Measurements from ENCODE around the gene TRIM71. TPM values are rescaled to one million over a fixed set of nuclear protein-coding genes. Genes with fewer than 3 reads are reported as not detected.

The TRIM71 gene
- total and polyA plus RNA-seq, 12 donors: 0.03 to 0.25 (median 0.17) TPM; not detected in 8

DNA sequence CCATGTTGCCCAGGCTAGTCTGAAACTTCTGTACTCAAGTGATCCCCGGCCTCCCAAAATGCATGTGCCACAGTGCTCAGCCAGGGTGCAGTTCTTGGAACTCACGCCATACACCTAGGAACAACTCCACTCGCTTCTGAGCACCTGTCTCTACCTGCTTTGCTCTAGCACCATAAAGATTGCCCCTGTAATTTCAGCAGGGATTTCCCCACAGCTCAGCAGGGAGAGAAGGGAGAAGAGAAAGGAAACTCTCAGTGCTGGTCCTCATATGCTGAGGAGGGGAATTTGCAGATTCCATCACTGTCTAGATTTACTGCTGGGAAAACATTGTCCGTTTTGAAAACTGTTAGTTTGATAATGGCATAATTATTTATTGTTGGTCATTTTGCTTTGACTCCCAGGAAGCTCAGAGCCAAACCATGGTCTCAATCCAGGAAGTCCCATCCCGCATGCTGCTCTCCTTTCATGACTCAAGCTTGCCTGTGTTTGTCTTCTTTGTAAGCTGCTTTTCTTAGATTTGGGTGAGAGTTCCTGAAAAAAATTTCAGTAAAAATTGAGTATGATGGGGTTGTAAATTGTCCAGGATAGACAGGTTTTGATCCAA is 24.2 kb downstream of the TRIM71 start:
- no peak for DNase-seq
- H3K4me3 ChIP-seq: no peak overlapping the region
- no peak for TF ChIP-seq POLR2A (IDR thresholded peaks at IDR 0.05)
- TF ChIP-seq, protein P1, sequence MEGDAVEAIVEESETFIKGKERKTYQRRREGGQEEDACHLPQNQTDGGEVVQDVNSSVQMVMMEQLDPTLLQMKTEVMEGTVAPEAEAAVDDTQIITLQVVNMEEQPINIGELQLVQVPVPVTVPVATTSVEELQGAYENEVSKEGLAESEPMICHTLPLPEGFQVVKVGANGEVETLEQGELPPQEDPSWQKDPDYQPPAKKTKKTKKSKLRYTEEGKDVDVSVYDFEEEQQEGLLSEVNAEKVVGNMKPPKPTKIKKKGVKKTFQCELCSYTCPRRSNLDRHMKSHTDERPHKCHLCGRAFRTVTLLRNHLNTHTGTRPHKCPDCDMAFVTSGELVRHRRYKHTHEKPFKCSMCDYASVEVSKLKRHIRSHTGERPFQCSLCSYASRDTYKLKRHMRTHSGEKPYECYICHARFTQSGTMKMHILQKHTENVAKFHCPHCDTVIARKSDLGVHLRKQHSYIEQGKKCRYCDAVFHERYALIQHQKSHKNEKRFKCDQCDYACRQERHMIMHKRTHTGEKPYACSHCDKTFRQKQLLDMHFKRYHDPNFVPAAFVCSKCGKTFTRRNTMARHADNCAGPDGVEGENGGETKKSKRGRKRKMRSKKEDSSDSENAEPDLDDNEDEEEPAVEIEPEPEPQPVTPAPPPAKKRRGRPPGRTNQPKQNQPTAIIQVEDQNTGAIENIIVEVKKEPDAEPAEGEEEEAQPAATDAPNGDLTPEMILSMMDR (IDR thresholded peaks at IDR 0.05): no peak
- no peaks in the 10 kb centered on the region for H3K4me1 ChIP-seq (replicated peaks in 1 of 2)
- H3K27me3 ChIP-seq: peaks cover 11% of the 10 kb centered on the region
- H3K9me3 ChIP-seq (replicated peaks in 1 of 3): no peaks in the 10 kb centered on the region
- intact Hi-C loops (cut with DNase I): no loop called here
- H3K36me3 ChIP-seq (replicated peaks in 1 of 2): no peaks in the 10 kb centered on the region
- H3K27ac ChIP-seq: no peak overlapping the region
- WGBS, 4 donors: 60 to 65% (median 61%) methylated on average over 5 of the region's 5 CpGs

DNA sequence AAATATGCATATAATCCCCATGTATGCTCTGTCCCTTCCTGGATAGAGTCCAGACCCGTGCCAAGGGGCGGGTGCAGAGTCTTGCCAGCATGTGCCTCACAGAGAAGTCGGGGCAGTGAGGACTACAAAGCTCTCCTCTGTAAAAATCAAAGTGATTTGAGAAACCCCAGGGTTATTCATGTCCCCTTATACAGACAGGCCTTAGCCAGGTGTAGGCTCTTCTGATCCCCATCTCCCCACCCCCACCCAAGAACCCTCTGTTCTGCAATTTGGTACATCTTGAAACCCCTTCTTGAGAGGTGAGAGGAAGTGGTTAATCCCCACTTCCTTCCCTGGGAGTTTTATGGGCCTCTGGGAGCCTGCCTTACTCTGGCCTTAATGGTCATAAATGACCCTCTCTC is 24.7 kb downstream of the TRIM71 start:
- peaks cover 9% of the 10 kb centered on the region for H3K27me3 ChIP-seq
- H3K36me3 ChIP-seq (replicated peaks in 1 of 2): no peaks in the 10 kb centered on the region
- intact Hi-C loops (cut with DNase I): no loop called here
- H3K9me3 ChIP-seq (replicated peaks in 1 of 3): no peaks in the 10 kb centered on the region
- 51 to 58% (median 54%) methylated on average over 3 of the region's 3 CpGs for WGBS, 4 donors
- no peaks in the 10 kb centered on the region for H3K4me1 ChIP-seq (replicated peaks in 1 of 2)
- H3K27ac ChIP-seq: no peak overlapping the region
- H3K4me3 ChIP-seq: no peak overlapping the region
- TF ChIP-seq, protein P1 (IDR thresholded peaks at IDR 0.05): no peak
- no peak for TF ChIP-seq POLR2A (IDR thresholded peaks at IDR 0.05)
- no peak for DNase-seq

DNA sequence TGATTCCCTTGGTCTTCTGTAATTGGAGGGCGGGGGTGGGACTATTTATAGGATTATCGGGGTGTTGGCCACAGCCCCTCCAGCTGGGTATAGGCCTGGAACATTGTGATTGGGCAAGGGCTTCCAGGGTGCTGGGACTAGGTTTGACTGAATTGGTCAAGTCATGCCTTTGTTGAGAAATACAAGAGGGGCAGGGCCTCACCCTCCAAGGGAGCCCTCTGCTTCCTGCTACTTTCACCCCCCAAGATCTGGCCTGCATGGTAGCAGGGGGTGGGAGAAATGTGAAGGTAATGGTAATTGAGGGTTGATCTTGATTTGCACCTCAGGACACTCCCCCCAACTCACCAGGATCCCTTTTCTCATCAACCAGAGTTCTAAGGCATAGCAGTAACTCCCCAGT is 25.2 kb downstream of the TRIM71 start:
- intact Hi-C loops (cut with DNase I): no loop called here

GRCh38 chr3:32843510-32844321 is 25.9 kb downstream of the TRIM71 start:
- WGBS, 4 donors: 83 to 86% (median 84%) methylated on average over 14 to 17 of the region's 17 CpGs
- no peak for DNase-seq
- TF ChIP-seq, protein P1 (IDR thresholded peaks at IDR 0.05): no peak
- no peak for TF ChIP-seq POLR2A (IDR thresholded peaks at IDR 0.05)
- Histone ChIP-seq H3K36me3 (replicated peaks in 1 of 2) (no peaks in the 10 kb centered on the region), H3K9me3 (replicated peaks in 1 of 3) (no peaks in the 10 kb centered on the region), H3K27me3 (no peaks in the 10 kb centered on the region), H3K4me3 (no peak overlapping the region), H3K27ac (no peak overlapping the region), H3K4me1 (replicated peaks in 1 of 2) (peaks cover 0 to 5% of the 10 kb centered on the region in 2 donors)
- intact Hi-C loops (cut with DNase I): no loop called here

More for the DNA sequence above, 25.2 kb downstream of the TRIM71 start:
- Histone ChIP-seq H3K4me1 (replicated peaks in 1 of 2) (no peaks in the 10 kb centered on the region), H3K4me3 (no peak overlapping the region), H3K27me3 (peaks cover 4% of the 10 kb centered on the region), H3K9me3 (replicated peaks in 1 of 3) (no peaks in the 10 kb centered on the region), H3K36me3 (replicated peaks in 1 of 2) (no peaks in the 10 kb centered on the region), H3K27ac (no peak overlapping the region)
- 23 to 64% (median 37%) methylated on average over 2 of the region's 2 CpGs for WGBS, 4 donors
- TF ChIP-seq, protein P1 (IDR thresholded peaks at IDR 0.05): no peak
- no peak for TF ChIP-seq POLR2A (IDR thresholded peaks at IDR 0.05)
- no peak for DNase-seq
